Psoas muscle (tissue), 8 donors: ENCODE data around the gene CXorf65. TPM values are rescaled to one million over a fixed set of nuclear protein-coding genes. Genes with fewer than 3 reads are reported as not detected.

ENCODE experiments used
- ATAC-seq, 4 donors: fragments of 200-7000 bp; cut with Tn5 transposase; one replicate each; pipeline ENCODE4 v1.9.1; 2020; ENCODE audit warnings: moderate library complexity in 3 of 4, mild to moderate bottlenecking in 2 of 4
- DNase-seq, 2 donors: peaks; one replicate each; pipeline ENCODE4 v3.0.0-alpha.2; 2020
- H3K27ac ChIP-seq: fragments of 200-600 bp; one replicate; pipeline ENCODE4 v1.8.0; 2022
- H3K27me3 ChIP-seq, 3 donors: fragments of 200-600 bp in 1 of 3; one replicate each; pipeline versions ENCODE4 v1.6.1 to v1.8.0; 2013 to 2022; ENCODE audit warnings: low read length in 2 of 3, mild to moderate bottlenecking in 2 of 3, moderate library complexity in 1 of 3; ENCODE audit not compliant: insufficient read depth in 3 of 3
- H3K36me3 ChIP-seq, 2 donors: fragments of 200-600 bp in 1 of 2; one replicate each; pipeline versions ENCODE4 v1.6.1 to v1.8.0; 2013 to 2022; ENCODE audit warnings: low read depth in 1 of 2, mild to moderate bottlenecking in 1 of 2, moderate library complexity in 1 of 2; ENCODE audit not compliant: insufficient read depth in 1 of 2
- H3K4me1 ChIP-seq: fragments of 200-600 bp; one replicate; pipeline ENCODE4 v1.8.0; 2022
- H3K4me3 ChIP-seq: fragments of 200-600 bp; one replicate; pipeline ENCODE4 v1.8.0; 2022; ENCODE audit warnings: mild to moderate bottlenecking
- H3K9me3 ChIP-seq: fragments of 200-600 bp; one replicate; pipeline ENCODE4 v1.8.0; 2022
- WGBS, 3 donors: extraction: QIAGEN DNeasy Blood & Tissue Kit; methylation state at CpG; one replicate each; pipeline versions ENCODE4 v1.1.6 to v1.1.7; 2013; 5-methylcytosine and 5-hydroxymethylcytosine counted together
- intact Hi-C, 2 donors: fragments of 100-400 bp; cut with DNase I; formaldehyde crosslinking; loops; one replicate each; pipeline versions ENCODE4 v1.11.0 to v1.14.2; 2022
- polyA plus RNA-seq, 3 donors: library from polyadenylated mRNA; stranded (reverse); fragments of 200-250 nt; gene quantifications; one replicate each; pipeline ENCODE4 v1.2.3, GENCODE V29; 2013
- total RNA-seq, 4 donors: library from RNA; stranded (reverse); fragmentation: NEBNext Ultra II Directional in 2 of 4; extraction: Animal tissue kit (Norgen Biotek cat#: 25700) in 2 of 4; gene quantifications; one replicate each; pipeline versions ENCODE4 v1.2.1 to v1.2.4, GENCODE V29; 2021 to 2023
- TF ChIP-seq, protein P1 (sequence below): fragments of 200-600 bp; IDR thresholded peaks from one replicate; pipeline ENCODE4 v1.8.0; 2022; ENCODE audit warnings: antibody characterized with exemption
- donor health status: healthy with polysubstance abuse.
- donor health status: DM: no; HTN: no; CAD: no; lungs with moderate emphysema.
- donor health status: Bipolar disorder and iron deficiency.
- donor health status: healthy.
- donor health status: DM: yes; HTN: yes; CAD: no.
- donor health status: DM: no; HTN: no; CAD: no.
- donor health status: DM: no; HTN: no; CAD: no.
- donor health status: DM: yes; HTN: yes; CAD: no.

CXorf65 gene
- total and polyA plus RNA-seq, 7 donors, result not detected

DNA sequence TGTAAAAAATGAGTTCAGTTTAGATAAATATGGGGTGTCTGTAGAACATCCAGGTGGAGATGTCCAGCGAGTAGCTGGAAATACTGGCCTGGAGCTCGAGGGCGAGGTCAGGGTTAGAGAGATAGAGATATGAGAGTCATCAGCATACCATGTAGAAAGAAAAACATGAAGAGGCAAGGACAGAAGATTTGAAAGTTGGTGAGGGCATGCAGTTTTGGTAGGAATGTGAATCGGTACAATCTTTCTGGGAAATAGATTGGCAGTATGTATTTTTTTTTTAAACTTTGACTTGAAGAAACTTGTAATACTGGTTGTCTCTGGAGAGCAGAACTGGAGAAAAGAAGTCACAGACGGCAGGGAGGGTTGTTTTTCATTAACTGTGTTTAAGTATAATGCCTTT, 36.0 kb downstream of the CXorf65 start:
- Histone ChIP-seq H3K27ac (no peak overlapping the region), H3K4me1 (no peaks in the 10 kb centered on the region), H3K27me3 (peaks cover 0 to 19% (median 0%) of the 10 kb centered on the region in 3 donors), H3K9me3 (no peaks in the 10 kb centered on the region), H3K4me3 (no peak overlapping the region), H3K36me3 (no peaks in the 10 kb centered on the region)
- intact Hi-C loops, result no loop called here
- WGBS, 3 donors, result 67 to 82% (median 78%) methylated on average over 5 of the region's 5 CpGs
- TF ChIP-seq, protein P1, sequence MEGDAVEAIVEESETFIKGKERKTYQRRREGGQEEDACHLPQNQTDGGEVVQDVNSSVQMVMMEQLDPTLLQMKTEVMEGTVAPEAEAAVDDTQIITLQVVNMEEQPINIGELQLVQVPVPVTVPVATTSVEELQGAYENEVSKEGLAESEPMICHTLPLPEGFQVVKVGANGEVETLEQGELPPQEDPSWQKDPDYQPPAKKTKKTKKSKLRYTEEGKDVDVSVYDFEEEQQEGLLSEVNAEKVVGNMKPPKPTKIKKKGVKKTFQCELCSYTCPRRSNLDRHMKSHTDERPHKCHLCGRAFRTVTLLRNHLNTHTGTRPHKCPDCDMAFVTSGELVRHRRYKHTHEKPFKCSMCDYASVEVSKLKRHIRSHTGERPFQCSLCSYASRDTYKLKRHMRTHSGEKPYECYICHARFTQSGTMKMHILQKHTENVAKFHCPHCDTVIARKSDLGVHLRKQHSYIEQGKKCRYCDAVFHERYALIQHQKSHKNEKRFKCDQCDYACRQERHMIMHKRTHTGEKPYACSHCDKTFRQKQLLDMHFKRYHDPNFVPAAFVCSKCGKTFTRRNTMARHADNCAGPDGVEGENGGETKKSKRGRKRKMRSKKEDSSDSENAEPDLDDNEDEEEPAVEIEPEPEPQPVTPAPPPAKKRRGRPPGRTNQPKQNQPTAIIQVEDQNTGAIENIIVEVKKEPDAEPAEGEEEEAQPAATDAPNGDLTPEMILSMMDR, result no peak
- ATAC-seq, result no peak
- DNase-seq, result no peak

GRCh38 chrX:71068044-71068918, 38.3 kb downstream of the CXorf65 start, which contains the start of gene SNX12:
SNX12 (minus strand) TSS chrX:71068334; CDS start chrX:71068306, 28 bp downstream.
- Histone ChIP-seq H3K4me1 (no peaks in the 10 kb centered on the region), H3K4me3 (peak within 1 kb of the TSS; percentile 73), H3K9me3 (no peaks in the 10 kb centered on the region), H3K36me3 (no peaks in the 10 kb centered on the region), H3K27ac (peak within 1 kb of the TSS; percentile 85), H3K27me3 (peaks cover 0 to 19% (median 0%) of the 10 kb centered on the region in 3 donors)
- DNase-seq (peak; percentile 90 to 94), ATAC-seq (peak; percentile 95 to 99 (median 99))
- WGBS, 3 donors, result 0 to 34% (median 1%) methylated on average over 34 to 73 of the region's 73 CpGs
- intact Hi-C loops, result no loop called here
- TF ChIP-seq, protein P1, result no peak

DNA sequence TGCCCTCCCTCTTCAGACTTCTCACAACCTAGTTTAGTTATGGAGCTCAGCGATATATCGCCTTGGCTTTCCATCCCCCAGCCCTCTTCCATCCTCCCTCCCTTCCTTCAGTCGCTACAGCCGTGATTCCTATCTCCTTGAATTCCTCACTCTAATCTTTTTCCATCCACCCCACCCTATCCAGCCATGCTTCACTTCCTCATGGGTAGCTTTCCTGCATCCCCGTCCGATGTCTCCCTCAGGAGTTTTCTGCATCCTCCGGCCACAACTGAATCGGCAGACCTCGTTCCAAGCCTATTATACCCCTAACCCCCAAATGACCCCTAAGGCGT, 38.9 kb downstream of the CXorf65 start:
- peak overlapping the region; percentile 85 for H3K27ac ChIP-seq
- 0 to 25% (median 1%) methylated on average over 10 of the region's 10 CpGs for WGBS, 3 donors
- H3K27me3 ChIP-seq, result peaks cover 0 to 24% (median 0%) of the 10 kb centered on the region in 3 donors
- ATAC-seq (peak in 1 of 4 donors; percentile 23), DNase-seq (no peak)
- TF ChIP-seq, protein P1, result no peak
- intact Hi-C loops, result no loop called here
- H3K9me3 ChIP-seq, result no peaks in the 10 kb centered on the region
- peaks cover 0 to under 1% of the 10 kb centered on the region in 2 donors for H3K36me3 ChIP-seq
- no peaks in the 10 kb centered on the region for H3K4me1 ChIP-seq
- peak overlapping the region; percentile 73 for H3K4me3 ChIP-seq

GRCh38 chrX:71067089-71067488, 39.5 kb downstream of the CXorf65 start:
- Histone ChIP-seq H3K27ac (peak overlapping the region; percentile 85), H3K36me3 (peaks cover 0 to 5% of the 10 kb centered on the region in 2 donors), H3K27me3 (peaks cover 0 to 20% (median 0%) of the 10 kb centered on the region in 3 donors), H3K4me1 (no peaks in the 10 kb centered on the region), H3K9me3 (no peaks in the 10 kb centered on the region), H3K4me3 (peak overlapping the region; percentile 73)
- ATAC-seq, result no peak
- TF ChIP-seq, protein P1, result no peak
- WGBS, 3 donors, result 5 to 40% (median 7%) methylated on average over 2 of the region's 2 CpGs
- intact Hi-C loops, result no loop called here
- DNase-seq, result no peak
